ENCODE results near the gene GRIK3.

DNA sequence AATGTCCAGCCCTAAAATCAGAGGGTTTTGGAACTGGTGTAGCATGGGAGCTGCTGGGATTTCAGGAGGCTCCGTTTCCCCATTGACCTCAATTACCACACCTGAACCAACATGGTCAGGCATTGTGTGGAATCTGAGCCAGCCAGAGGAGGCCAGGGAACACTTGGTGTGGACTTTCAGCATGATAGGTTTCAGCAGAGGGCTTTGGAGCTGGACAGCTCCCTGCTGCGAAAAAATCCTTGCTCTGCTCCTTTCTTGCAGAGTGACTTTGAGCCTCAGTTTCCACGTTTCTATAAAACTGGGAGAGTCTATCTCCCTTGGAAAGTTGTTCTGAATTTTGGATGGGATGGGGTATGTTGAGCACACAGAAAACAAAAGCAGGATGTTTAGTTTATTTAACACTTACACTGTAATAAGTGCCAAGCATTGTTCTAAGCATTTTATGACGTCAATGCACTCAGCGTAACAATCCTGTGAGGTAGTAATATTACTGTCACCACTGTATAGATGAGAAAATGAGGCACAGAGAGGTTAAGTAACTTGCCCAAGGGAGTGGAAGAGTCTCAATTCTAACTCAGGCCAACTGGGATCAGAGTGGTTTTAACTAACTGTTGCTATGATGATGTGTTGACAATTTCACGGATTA lies 168.0 kb downstream of the GRIK3 start:
- TF ChIP-seq, protein P1, sequence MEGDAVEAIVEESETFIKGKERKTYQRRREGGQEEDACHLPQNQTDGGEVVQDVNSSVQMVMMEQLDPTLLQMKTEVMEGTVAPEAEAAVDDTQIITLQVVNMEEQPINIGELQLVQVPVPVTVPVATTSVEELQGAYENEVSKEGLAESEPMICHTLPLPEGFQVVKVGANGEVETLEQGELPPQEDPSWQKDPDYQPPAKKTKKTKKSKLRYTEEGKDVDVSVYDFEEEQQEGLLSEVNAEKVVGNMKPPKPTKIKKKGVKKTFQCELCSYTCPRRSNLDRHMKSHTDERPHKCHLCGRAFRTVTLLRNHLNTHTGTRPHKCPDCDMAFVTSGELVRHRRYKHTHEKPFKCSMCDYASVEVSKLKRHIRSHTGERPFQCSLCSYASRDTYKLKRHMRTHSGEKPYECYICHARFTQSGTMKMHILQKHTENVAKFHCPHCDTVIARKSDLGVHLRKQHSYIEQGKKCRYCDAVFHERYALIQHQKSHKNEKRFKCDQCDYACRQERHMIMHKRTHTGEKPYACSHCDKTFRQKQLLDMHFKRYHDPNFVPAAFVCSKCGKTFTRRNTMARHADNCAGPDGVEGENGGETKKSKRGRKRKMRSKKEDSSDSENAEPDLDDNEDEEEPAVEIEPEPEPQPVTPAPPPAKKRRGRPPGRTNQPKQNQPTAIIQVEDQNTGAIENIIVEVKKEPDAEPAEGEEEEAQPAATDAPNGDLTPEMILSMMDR (conservative IDR thresholded peaks at IDR 0.05; ENCODE audit: low read length), result no peak
- no peak for TF ChIP-seq EZH2phosphoT487 (IDR thresholded peaks at IDR 0.05; ENCODE audit: borderline replicate concordance, low read depth, low read length)

All from OCI-LY7 (cell line).